SH-SY5Y (cell line): ENCODE results near the gene TAF1D.

Source experiments
- GATA2 ChIP-seq: IDR thresholded peaks from 2 replicates; pipeline ENCODE4 v1.6.1; 2011; ENCODE audit warnings: mild to moderate bottlenecking, low read depth, low read length
- GATA3 ChIP-seq: IDR thresholded peaks from 2 replicates; pipeline ENCODE4 v1.6.1; 2011; ENCODE audit warnings: low read depth, mild to moderate bottlenecking, low read length, moderate library complexity

GRCh38 chr11:93733474-93733873, 7.8 kb downstream of the TAF1D start:
- no peak for TF ChIP-seq GATA2
- no peak for TF ChIP-seq GATA3
